Esophagus muscularis mucosa (tissue), 4 donors: ENCODE data around the gene CYSRT1.

ENCODE experiments used
- EP300 ChIP-seq: sonication (generic); formaldehyde crosslinking; IDR thresholded peaks from one replicate; pipeline ENCODE4 v1.6.1; 2017; ENCODE audit warnings: antibody characterized with exemption
- POLR2AphosphoS5 ChIP-seq, 2 donors: sonication (generic); formaldehyde crosslinking; IDR thresholded peaks; one replicate each; pipeline ENCODE4 v1.6.1; 2017; ENCODE audit warnings: antibody characterized with exemption in 2 of 2
- TF ChIP-seq, protein P1 (sequence below), 3 experiments: fragments of 200-600 bp in 2 of 3; fragments of 450-650 bp in 1 of 3; sonication (generic) in 2 of 3; IDR thresholded peaks; one replicate each; pipeline ENCODE4 v1.5.1; 2017 to 2019; ENCODE audit warnings: antibody characterized with exemption in 3 of 3, mild to moderate bottlenecking in 2 of 3, moderate library complexity in 1 of 3

DNA sequence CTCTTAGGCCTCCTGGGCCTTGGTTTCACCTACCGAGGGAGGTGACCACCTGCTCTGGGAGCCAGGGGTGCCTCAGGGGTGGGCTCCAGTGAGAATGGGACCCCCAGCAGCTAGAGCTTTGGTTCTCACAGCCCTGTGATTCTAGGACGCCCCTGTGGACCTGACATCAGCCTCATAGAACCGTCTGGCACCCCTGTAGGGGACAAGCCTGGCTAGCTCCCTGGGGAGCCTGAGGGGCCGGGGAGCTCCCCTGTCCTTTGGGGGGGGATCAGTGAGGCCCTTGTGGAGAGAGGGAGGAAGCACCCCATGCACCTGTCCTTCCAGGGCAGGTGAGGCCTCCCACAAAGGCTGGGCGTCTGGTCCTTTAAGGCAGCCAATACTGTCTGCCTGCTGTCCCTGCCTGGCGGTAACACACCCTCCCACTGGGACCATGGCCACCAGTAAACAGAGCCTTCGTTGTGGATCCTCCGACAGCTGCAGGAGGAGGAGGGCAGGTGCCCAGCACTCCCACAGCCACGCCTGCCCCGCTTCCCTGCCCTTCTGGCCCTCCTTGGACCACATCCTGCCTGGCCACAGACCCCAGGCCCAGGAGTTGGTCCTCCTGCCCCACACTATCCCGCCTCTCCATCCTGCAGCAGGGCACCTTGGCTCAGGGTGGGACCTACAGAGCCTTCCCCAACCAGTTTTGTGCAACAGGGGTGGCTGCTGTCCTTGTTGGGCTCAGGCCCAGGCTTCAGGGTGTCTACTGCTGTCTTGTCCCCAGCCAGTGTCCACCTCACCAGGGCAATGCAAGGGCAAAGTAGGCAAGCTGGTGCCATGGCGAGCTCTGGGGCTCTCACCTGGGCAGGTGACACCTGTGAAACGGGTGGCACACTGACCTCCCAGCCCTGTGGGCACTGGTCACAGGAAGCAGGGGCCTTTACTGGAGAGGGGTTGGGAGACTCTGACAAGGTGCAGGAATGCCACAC is 13.1 kb downstream of the CYSRT1 start:
- no peak for TF ChIP-seq POLR2AphosphoS5 (IDR thresholded peaks at IDR 0.05)
- TF ChIP-seq, protein P1, sequence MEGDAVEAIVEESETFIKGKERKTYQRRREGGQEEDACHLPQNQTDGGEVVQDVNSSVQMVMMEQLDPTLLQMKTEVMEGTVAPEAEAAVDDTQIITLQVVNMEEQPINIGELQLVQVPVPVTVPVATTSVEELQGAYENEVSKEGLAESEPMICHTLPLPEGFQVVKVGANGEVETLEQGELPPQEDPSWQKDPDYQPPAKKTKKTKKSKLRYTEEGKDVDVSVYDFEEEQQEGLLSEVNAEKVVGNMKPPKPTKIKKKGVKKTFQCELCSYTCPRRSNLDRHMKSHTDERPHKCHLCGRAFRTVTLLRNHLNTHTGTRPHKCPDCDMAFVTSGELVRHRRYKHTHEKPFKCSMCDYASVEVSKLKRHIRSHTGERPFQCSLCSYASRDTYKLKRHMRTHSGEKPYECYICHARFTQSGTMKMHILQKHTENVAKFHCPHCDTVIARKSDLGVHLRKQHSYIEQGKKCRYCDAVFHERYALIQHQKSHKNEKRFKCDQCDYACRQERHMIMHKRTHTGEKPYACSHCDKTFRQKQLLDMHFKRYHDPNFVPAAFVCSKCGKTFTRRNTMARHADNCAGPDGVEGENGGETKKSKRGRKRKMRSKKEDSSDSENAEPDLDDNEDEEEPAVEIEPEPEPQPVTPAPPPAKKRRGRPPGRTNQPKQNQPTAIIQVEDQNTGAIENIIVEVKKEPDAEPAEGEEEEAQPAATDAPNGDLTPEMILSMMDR (IDR thresholded peaks at IDR 0.05) = no peak
- no peak for TF ChIP-seq EP300
